ENCODE measurements around the gene KRT26. TPM values are rescaled to one million over a fixed set of nuclear protein-coding genes. Genes with fewer than 3 reads are reported as not detected.

Gene KRT26, protein sequence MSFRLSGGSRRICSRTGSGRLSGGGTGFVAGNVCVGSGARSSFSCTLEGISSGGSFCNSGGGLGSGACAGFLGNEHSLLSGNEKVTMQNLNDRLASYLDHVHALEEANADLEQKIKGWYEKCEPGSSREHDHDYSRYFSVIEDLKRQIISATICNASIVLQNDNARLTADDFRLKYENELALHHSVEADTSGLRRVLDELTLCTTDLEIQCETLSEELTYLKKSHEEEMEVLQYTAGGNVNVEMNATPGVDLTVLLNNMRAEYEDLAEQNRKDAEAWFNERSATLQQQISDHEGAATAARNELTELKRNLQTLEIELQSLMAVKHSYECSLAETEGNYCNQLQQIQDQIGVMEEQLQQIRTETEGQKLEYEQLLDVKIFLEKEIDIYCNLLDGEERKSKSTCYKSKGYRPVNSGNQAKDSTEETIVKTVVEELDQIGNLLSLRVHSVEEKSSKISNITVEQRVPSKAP
- total RNA-seq, result not detected
- polyA plus RNA-seq (2013, experiment 1 of 2), result not detected
- polyA plus RNA-seq (2013, experiment 2 of 2), result not detected
- long read RNA-seq, experiment 1, result 0 reads
- long read RNA-seq, experiment 2, result 0 reads
- long read RNA-seq, experiment 3, result 0 reads
- long read RNA-seq, experiment 4, result 0 reads

- no peak for TF ChIP-seq CTCF (conservative IDR thresholded peaks at IDR 0.05)
Measured at GRCh38 chr17:40772101-40772500, at the start of gene KRT26. KRT26 (minus strand) TSS chr17:40772201; CDS start chr17:40772113, 88 bp downstream.

GRCh38 chr17:40821536-40821935 is 49.5 kb upstream of the KRT26 start:
- Mint-ChIP-seq H3K4me1 (no peaks in the 10 kb centered on the region), H3K4me3 (no peak overlapping the region), H3K27ac (no peak overlapping the region), H3K9me3 (peaks cover 7% of the 10 kb centered on the region), H3K27me3 (ENCODE audit: insufficient read depth) (peaks cover 79% of the 10 kb centered on the region), H3K36me3 (ENCODE audit: low read depth) (peaks cover 13% of the 10 kb centered on the region)
- Histone ChIP-seq H3K36me3 (ENCODE audit: control insufficient read depth, insufficient read depth, low read length) (peaks cover 7% of the 10 kb centered on the region), H3K9ac (ENCODE audit: extremely low read depth, low read length, poor library complexity, severe bottlenecking) (no peak overlapping the region), H3K27ac (ENCODE audit: low read depth, low read length) (no peak overlapping the region), H3K9me3 (ENCODE audit: control insufficient read depth, low read length) (no peaks in the 10 kb centered on the region), H3K4me3 (ENCODE audit: low read length) (no peak overlapping the region), H3K27me3 (ENCODE audit: control insufficient read depth, insufficient read depth, low read length, poor library complexity, severe bottlenecking) (peaks cover 23% of the 10 kb centered on the region), H3K4me1 (ENCODE audit: control insufficient read depth, insufficient read depth, low read length) (no peaks in the 10 kb centered on the region)
- no peak for DNase-seq
- TF ChIP-seq CTCF (conservative IDR thresholded peaks at IDR 0.05), result no peak

More at GRCh38 chr17:40772101-40772500, at the start of gene KRT26:
- Mint-ChIP-seq H3K27me3 (ENCODE audit: insufficient read depth) (peaks cover 14% of the 10 kb centered on the region), H3K4me1 (peaks cover 4% of the 10 kb centered on the region), H3K27ac (no peak within 1 kb of the TSS), H3K9me3 (no peaks in the 10 kb centered on the region), H3K36me3 (ENCODE audit: low read depth) (no peaks in the 10 kb centered on the region), H3K4me3 (no peak within 1 kb of the TSS)
- Histone ChIP-seq H3K9ac (ENCODE audit: extremely low read depth, low read length, poor library complexity, severe bottlenecking) (no peak within 1 kb of the TSS), H3K36me3 (ENCODE audit: control insufficient read depth, insufficient read depth, low read length) (no peaks in the 10 kb centered on the region), H3K9me3 (ENCODE audit: control insufficient read depth, low read length) (no peaks in the 10 kb centered on the region), H3K4me1 (ENCODE audit: control insufficient read depth, insufficient read depth, low read length) (no peaks in the 10 kb centered on the region), H3K27me3 (ENCODE audit: control insufficient read depth, insufficient read depth, low read length, poor library complexity, severe bottlenecking) (no peaks in the 10 kb centered on the region), H3K27ac (ENCODE audit: low read depth, low read length) (no peak within 1 kb of the TSS), H3K4me3 (ENCODE audit: low read length) (no peak within 1 kb of the TSS)
- 89% methylated on average over 3 of the region's 3 CpGs; no CpG with 5 or more reads in 1 of the 2 experiments for WGBS, 2 experiments (ENCODE audit: insufficient coverage in 1 of 2, insufficient read length in 1 of 2)
- DNase-seq, result no peak

- no peak overlapping the region for H3K27ac Mint-ChIP-seq
- no peak overlapping the region for H3K4me3 Mint-ChIP-seq
- H3K4me1 Mint-ChIP-seq, result no peaks in the 10 kb centered on the region
- WGBS, 2 experiments (ENCODE audit: insufficient coverage in 1 of 2, insufficient read length in 1 of 2), result 93 to 100% methylated on average over 3 to 8 of the region's 9 CpGs
- H3K36me3 ChIP-seq (ENCODE audit: control insufficient read depth, insufficient read depth, low read length), result peaks cover 7% of the 10 kb centered on the region
- H3K4me1 ChIP-seq (ENCODE audit: control insufficient read depth, insufficient read depth, low read length), result no peaks in the 10 kb centered on the region
- H3K27me3 Mint-ChIP-seq (ENCODE audit: insufficient read depth), result peaks cover 75% of the 10 kb centered on the region
- H3K4me3 ChIP-seq (ENCODE audit: low read length), result peak overlapping the region; percentile 99
- peaks cover 7% of the 10 kb centered on the region for H3K9me3 Mint-ChIP-seq
- H3K9ac ChIP-seq (ENCODE audit: extremely low read depth, low read length, poor library complexity, severe bottlenecking), result no peak overlapping the region
- H3K27me3 ChIP-seq (ENCODE audit: control insufficient read depth, insufficient read depth, low read length, poor library complexity, severe bottlenecking), result peaks cover 18% of the 10 kb centered on the region
- no peak overlapping the region for H3K27ac ChIP-seq (ENCODE audit: low read depth, low read length)
- TF ChIP-seq CTCF (conservative IDR thresholded peaks at IDR 0.05), result no peak
- peaks cover 14% of the 10 kb centered on the region for H3K36me3 Mint-ChIP-seq (ENCODE audit: low read depth)
- H3K9me3 ChIP-seq (ENCODE audit: control insufficient read depth, low read length), result no peaks in the 10 kb centered on the region
- DNase-seq, result no peak
Measured at GRCh38 chr17:40820228-40820838, 48.3 kb upstream of the KRT26 start.

Measured in endodermal cell (in vitro differentiated cells).